AG10803 (cell line): ENCODE data around the gene ELOVL5.

Experiments used
- DNase-seq: peaks from one replicate; pipeline ENCODE4 v3.0.0; 2010; ENCODE audit warnings: low read depth
- H3K4me3 ChIP-seq: 2 replicates; pipeline ENCODE4 v1.5.1; 2011; ENCODE audit warnings: mild to moderate bottlenecking, low read length, control low read depth
- TF ChIP-seq, protein P1 (sequence below): conservative IDR thresholded peaks from 2 replicates; pipeline ENCODE4 v1.5.1; 2011; ENCODE audit warnings: mild to moderate bottlenecking, low read length, control low read depth, inconsistent platforms

The ELOVL5 gene

DNA sequence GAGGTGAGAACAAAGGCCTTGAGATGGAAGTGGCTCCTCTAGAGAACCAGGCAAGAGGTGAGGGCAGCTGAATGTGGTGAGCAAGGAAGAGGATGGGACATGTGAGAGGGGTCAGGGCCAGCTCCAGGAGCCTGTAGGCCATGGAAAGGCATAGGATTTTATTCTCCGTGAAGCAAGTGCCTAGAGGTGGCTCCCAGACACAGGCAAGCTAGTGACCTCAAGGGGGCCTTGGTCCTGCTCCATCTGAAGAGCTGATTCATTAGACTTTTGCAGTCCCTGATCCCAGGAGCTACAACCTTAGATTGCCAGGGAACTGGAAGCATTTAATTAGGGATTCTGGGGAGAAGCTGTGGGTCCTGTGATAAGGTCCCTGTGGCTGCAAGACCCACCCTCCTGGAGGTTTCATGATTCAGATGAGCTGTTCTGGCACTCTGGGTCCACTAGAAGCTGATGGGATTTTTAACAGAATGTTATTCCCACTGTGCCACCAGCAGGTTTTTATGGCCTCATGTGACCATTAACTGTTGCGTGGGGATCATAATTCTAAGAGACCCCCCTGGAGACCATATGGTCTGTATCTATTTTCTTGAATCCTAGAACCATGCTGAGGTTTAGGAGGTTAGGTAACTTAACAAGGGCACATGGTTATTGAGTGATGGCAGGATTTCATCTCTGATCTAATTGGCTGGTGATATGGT, 90.5 kb downstream of the ELOVL5 start:
- TF ChIP-seq, protein P1, sequence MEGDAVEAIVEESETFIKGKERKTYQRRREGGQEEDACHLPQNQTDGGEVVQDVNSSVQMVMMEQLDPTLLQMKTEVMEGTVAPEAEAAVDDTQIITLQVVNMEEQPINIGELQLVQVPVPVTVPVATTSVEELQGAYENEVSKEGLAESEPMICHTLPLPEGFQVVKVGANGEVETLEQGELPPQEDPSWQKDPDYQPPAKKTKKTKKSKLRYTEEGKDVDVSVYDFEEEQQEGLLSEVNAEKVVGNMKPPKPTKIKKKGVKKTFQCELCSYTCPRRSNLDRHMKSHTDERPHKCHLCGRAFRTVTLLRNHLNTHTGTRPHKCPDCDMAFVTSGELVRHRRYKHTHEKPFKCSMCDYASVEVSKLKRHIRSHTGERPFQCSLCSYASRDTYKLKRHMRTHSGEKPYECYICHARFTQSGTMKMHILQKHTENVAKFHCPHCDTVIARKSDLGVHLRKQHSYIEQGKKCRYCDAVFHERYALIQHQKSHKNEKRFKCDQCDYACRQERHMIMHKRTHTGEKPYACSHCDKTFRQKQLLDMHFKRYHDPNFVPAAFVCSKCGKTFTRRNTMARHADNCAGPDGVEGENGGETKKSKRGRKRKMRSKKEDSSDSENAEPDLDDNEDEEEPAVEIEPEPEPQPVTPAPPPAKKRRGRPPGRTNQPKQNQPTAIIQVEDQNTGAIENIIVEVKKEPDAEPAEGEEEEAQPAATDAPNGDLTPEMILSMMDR, result no peak
- DNase-seq, result no peak
- no peak overlapping the region for H3K4me3 ChIP-seq

- TF ChIP-seq, protein P1, result no peak
- no peak for DNase-seq
- no peak overlapping the region for H3K4me3 ChIP-seq
Measured at GRCh38 chr6:53257533-53257932, 91.2 kb downstream of the ELOVL5 start.

GRCh38 chr6:53257001-53257400, 91.7 kb downstream of the ELOVL5 start:
- TF ChIP-seq, protein P1, result no peak
- H3K4me3 ChIP-seq, result no peak overlapping the region
- no peak for DNase-seq

- no peak for DNase-seq
- H3K4me3 ChIP-seq, result no peak overlapping the region
- TF ChIP-seq, protein P1, result no peak
Measured at GRCh38 chr6:53252177-53252692, 96.5 kb downstream of the ELOVL5 start.

DNA sequence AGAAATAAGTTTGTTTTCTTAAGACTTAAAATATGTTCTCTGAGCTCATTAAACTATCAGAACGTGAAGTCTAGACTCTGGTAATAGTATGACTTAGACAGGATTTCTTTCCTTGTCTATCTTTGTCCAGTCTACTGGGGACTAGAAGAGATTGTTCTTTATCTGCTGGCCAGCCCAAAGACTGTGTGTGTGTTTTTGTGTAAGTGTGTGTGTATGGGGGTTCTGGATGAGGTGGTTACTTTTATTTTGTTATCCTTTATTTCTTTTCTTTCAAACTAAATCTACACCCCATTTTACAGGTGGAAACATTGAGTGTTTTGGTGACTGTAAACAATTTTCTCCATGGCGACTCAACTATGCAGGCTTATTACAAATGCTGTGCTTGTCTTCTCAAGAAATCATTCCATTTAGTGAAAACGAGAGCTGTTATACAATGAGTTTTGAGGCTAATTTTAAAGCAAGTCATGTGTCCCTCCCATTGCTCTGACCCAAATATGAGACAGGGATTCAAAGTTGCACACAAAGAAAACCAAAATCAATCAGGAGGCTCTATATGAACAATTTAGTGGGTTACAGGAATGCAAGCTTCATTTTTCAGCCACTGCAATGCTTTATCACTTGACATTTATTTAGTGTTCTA, 97.6 kb downstream of the ELOVL5 start:
- TF ChIP-seq, protein P1, result no peak
- DNase-seq, result no peak
- H3K4me3 ChIP-seq, result no peak overlapping the region

DNA sequence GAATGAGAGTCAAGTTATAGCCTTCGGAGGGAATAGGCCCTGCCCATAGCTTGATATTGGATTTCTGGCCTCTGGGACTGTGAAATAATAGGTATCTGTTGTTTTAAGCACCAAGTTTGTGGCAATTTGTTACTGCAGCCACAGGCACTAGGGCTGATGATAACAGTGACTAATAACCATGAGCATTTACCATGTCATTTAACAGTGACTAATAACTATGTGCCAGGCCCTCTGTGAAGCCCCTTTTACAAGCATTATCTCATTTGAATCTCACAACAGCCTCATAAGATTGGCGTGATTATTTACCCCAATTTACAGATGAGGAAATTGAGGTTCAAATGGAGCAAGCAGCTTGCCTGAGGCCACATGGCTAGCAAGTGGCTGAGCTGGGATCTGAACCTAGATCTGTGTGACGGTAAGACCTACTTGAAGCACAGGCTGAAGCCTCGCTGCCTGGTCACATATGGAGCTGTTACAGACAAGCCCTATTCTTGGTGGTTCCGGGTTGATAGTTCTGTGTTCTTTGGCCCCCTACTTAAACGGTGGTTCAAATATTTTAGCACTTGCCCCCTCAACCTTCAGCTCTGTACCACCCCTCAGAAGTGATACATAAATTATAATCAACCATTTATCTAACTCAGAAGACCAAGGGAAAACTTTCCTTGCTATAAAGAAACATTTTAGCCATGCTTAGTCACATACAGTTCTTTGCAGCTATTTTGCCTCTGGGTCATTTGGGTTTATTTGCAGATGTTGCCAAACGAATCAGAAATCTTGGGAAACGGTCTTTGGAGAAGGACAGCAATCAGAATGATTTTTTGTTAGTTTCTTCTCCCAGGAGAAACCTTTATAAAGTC, 98.3 kb downstream of the ELOVL5 start:
- TF ChIP-seq, protein P1, result no peak
- DNase-seq, result peak; percentile 9
- H3K4me3 ChIP-seq, result no peak overlapping the region
